IPS DF 4.7 (cell line): Measurements from ENCODE around the gene CCDC150.
"Not testable (repeated sequence)": the region's sequence is repeated elsewhere in the genome, so short reads cannot be mapped to it uniquely, and the experiment has no call there.

Source experiments
- DNase-seq: peaks from one replicate; pipeline ENCODE4 v3.0.0-alpha.2; 2013; ENCODE audit warnings: low spot score; ENCODE audit errors: extremely low read depth

CCDC150 gene

DNA sequence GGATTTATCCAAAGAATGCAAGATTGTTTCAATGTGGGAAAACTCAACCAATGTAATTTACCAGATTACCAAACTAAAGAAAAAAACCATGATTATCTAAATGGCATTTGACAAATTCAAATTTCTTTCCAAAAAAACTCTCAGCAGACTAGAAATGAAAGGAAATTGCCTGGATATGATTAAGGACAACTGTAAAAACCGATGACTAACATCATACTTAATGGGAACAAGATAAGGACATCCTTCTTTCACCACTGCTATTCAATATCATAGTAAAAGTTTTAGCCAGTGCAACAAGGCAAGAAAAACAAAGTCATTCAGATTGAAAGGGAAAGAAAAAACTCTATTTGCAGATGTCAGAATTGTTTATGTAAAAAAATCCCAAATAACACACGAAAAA lies 4.4 kb upstream of the CCDC150 start:
- no peak for DNase-seq

DNA sequence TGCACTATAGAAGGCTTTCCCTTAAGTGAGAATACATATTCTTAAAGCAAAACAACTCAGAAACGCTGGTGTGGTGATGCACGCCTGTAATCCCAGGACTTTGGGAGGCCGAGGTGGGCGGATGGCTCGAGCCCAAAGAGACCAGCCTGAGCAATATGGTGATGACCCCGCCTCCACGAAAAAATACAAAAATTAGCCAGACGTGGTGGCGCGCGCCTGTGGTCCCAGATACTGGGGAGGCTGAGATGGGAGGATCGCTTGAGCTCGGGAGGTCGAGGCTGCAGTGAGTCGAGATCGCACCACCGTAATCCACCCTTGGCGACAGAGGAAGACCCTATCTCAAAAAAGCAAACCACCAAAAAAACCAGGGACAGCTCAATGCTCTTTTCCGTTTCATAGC lies 750 bp upstream of the CCDC150 start:
- DNase-seq, result no peak

GRCh38 chr2:196640031-196640548 lies 575 bp downstream of the CCDC150 start:
- no peak for DNase-seq

DNA sequence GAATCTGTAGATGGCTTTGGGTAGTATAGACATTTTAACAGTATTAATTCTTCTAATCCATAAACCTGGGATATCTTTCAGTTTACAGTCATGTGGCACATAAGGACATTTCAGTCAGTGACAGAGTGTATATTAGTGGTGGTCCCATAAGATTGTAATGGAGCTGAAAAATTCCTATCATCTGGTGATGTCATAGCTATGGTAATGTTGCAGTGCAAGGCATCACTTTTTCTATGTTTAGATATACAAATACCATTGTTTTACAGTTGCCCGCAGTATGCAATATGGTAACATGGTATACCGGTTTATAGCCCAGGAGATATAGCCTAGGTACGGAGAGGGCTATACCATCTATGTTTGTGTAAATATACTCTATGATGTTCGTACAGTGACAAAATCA lies 9.7 kb downstream of the CCDC150 start:
- no peak for DNase-seq

DNA sequence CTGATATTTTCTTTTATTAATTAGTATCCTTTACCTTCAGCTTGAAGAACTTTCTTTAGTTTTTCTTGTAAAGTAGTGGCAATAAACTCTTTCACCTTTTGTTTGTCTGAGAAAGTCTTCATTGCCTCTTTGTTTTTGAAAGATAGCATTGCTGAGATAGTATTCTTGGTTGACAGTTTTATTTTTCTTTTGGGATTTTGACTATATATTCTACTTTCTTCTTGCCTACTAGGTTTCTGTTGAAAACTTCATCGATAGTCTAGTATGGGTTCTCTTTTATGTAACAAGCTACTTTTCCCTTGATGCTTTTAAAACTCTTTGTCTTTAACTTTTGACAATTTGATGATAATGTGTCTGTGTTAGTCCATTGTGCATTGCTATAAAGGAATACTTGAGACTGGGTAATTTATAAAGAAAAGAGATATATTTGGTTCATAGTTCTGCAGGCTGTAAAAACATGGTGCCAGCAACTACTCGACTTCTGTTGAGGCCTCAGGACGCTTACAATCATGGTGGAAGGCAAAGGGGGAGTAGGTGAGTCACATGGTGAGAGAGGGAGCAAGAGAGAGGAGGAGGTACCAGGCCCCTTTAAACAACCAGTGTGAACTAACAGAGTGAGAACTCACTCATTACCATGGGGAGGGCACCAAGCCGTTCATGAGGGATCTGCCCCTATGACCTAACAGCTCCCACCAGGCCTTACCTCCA lies 12.0 kb downstream of the CCDC150 start:
- no peak for DNase-seq

DNA sequence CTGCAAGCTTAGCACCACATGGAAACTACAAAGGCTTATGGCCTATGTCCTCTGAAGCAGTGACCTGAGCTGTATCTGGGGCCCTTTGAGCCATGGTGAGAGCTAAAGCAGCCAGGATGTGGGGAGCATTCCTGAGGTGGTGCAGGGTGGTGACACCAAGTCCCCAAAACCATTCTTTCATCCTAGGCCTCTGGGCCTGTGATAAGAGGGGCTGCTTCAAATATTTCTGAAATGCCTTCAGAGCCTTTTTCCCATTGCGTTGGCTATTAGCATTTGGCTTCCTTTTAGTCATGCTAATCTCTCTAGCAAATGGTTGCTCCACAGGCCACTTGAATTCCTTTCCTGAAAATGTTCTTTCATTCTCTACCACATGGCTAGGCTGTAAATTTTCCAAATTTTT lies 13.4 kb downstream of the CCDC150 start:
- DNase-seq, result no peak

- no peak for DNase-seq
Measured at GRCh38 chr2:196653843-196654242, 14.3 kb downstream of the CCDC150 start.

DNA sequence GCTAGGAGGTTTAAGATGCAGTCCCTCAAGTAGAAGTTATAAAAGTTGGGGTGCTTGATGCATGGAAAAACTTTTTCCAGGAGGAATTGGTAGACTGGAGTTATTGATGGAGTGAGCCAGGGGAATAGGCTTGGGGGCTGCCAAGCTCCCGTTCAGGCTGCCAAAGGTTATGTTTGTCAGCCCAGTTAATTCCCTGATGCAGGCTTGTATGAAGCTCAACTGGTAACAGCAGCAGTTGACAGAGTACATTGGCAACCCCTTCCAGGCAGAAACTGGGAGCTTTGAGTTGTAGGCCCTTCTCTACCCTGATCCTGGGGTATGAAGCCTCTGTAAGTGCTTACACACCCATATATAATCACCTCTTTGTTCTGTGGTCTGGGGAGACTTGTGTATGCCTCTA lies 16.2 kb downstream of the CCDC150 start:
- DNase-seq, result no peak

DNA sequence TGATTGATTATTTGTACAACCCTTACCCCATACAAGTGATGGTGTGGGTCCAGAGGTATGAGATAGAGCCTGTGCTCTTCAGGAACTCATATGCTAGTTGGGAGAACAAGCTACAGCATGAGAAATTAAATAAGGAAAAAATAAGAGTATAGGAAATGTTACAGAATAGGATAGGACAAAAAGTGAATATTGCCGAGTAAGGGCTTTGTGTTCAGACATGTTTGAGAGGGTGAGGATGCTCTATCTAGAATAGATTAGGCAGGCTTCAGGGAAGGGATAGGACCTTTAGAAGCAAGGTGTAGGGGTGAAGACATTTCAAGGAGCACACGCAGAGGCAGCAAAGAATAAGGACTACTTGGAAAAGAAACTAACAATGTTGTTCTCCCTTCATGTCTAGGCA lies 17.8 kb downstream of the CCDC150 start:
- DNase-seq, result no peak

DNA sequence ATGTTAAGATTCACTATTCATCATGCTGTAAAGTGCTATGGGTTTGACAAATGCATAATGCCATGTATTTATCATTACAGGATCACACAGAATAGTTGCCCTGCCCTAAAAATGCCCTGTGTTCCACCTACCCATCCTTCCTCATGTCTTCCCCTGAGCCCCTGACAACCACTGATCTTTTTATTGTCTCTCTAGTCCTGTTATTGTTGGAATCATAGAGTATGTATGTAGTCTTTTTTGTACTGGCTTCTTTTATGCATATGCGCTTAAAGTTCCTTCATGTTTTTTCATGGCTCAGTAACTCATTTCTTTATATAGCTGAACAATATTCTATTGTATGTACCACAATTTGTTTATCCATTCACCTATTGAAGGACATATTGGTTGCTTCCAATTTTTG lies 20.3 kb downstream of the CCDC150 start:
- no peak for DNase-seq

GRCh38 chr2:196660244-196660643 lies 20.7 kb downstream of the CCDC150 start:
- DNase-seq, result no peak

- DNase-seq, result no peak
Measured at GRCh38 chr2:196670342-196670741, 30.8 kb downstream of the CCDC150 start.

DNA sequence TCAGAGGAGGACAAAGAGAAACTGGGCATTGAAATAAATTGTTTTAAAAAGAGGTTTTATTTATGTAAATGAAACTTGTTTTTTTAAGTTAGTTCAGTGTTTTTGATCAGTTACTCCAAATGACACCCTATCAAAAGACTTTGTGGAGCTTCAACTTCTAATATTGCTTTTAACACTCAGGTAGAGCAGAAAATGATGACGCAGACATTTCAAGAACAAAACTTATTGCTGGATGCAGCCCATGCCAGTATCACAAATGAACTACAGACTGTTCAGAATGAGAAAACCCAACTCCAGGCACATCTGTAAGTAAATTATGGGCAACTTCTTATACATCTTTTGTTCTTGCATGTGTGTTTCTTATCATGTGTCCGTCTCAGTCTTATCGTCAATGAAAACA lies 36.4 kb downstream of the CCDC150 start:
- no peak for DNase-seq

- no peak for DNase-seq
Measured at GRCh38 chr2:196677404-196677803, 37.9 kb downstream of the CCDC150 start.

DNA sequence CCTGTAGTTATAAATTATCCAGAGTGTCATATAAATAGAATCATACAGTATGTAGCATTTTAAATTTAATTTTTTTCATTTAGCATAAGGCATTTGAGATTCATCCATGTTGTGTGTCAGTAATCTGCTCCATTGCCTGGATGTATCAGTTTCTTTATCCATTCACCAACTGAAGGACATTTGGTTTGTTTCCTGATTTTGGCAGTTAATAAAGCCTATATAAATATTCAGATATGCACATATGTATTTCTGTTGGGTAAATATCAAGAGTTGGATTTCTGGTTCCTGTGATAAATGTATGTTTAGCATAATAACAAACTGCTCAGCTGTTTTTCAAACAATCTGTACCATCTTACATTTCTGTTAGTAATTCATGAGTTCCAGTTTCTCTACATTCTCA lies 39.9 kb downstream of the CCDC150 start:
- no peak for DNase-seq

DNA sequence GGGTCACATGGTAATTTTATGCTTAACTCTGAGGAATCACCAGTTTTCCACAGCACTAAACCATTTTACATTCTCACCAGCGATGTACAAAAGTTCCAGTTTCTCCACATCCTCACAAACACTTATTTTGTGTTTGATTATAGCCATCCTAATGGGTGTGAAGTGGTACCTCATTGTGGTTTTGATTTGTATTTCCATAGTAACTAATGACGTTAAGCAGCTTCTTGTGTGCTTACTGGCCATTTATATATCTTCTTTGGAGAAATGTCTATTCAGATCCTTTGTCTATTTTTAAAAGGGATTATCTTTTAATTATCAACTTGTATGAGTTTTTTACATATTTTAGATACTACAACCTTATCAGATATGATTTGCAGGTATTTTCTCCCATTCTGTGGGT lies 42.0 kb downstream of the CCDC150 start:
- no peak for DNase-seq

- no peak for DNase-seq
Measured at GRCh38 chr2:196685792-196686191, 46.3 kb downstream of the CCDC150 start.

DNA sequence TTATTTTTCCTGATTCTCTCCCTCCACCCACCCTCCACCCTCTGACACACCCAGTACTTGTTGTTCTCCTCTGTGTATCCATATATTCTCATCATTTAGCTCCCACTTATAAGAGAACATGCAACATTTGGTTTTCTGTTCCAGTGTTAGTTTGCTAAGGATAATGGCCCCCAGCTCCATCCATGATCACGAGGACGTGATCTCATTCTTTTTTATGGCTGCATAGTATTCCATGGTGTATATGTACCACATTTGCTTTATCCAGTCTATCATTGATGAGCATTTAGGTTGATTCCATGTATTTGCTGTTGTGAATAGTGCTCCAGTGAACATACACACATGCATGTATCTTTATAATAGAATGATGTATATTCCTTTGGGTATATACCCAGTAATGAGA lies 47.2 kb downstream of the CCDC150 start:
- not testable (repeated sequence) for DNase-seq

GRCh38 chr2:196696423-196697079 lies 57.0 kb downstream of the CCDC150 start:
- DNase-seq, result no peak

DNA sequence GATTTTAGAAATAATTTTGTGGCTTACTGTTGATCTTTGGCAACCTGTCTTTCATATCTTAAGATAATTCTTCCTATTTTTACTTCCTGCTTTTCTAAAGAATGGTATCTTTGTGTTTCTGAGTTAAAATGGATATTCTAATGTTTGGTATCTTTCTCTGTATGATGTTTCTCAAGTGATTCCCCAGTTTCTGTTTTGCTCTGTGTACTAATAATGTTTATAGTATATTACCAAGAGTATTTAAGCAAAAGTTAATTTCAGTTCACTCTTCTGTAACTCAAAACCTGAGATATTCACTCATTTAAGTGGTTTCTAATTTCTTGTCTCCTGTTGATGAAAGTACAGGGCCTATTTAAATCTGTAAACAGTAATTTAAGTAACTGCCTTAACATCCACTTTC lies 58.3 kb downstream of the CCDC150 start:
- DNase-seq, result no peak

GRCh38 chr2:196702641-196703040 lies 63.1 kb downstream of the CCDC150 start:
- no peak for DNase-seq

DNA sequence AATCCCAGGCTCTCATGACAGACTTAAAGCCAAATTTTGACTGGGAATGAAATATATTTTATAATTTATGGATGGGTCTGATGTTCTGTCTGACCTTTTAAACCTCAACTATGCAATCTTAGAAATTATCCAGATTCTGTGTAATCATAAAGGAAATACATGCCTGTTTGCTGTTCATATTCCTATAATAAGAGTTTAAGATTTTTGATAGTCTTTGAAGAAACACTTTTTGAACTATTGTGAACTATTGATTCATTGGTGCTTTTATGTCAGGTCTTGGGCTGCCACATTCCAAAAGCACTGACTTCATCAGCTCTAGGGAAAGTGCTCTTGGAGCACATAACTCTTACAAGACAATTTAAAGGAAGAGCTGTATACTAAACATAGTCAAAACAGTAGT lies 64.2 kb downstream of the CCDC150 start:
- no peak for DNase-seq

DNA sequence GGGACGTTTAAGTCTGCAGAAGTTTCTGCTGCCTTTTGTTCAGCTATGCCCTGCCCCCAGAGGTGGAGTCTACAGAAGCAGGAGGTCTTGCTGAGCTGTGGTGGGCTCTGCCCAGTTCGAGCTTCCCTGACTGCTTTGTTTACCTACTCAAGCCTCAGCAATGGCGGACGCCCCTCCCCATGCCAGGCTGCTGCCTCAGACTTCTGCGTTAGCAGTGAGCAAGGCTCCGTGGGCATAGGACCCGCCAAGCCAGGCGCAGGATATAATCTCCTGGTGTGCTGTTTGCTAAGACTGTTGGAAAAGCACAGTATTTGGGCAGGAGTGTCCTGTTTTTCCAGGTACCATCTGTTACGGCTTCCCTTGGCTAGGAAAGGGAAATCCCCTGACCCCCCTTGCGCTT lies 70.5 kb downstream of the CCDC150 start:
- DNase-seq, result not testable (repeated sequence)
